CD1c-positive myeloid dendritic cell (primary cell): ENCODE results near the gene MRPL49.
"Not testable (repeated sequence)": the region's sequence is repeated elsewhere in the genome, so short reads cannot be mapped to it uniquely, and the experiment has no call there.

Source experiments
- DNase-seq: peaks from one replicate; pipeline ENCODE4 v3.0.0-alpha.2; 2016; ENCODE audit errors: extremely low spot score

MRPL49 gene

DNA sequence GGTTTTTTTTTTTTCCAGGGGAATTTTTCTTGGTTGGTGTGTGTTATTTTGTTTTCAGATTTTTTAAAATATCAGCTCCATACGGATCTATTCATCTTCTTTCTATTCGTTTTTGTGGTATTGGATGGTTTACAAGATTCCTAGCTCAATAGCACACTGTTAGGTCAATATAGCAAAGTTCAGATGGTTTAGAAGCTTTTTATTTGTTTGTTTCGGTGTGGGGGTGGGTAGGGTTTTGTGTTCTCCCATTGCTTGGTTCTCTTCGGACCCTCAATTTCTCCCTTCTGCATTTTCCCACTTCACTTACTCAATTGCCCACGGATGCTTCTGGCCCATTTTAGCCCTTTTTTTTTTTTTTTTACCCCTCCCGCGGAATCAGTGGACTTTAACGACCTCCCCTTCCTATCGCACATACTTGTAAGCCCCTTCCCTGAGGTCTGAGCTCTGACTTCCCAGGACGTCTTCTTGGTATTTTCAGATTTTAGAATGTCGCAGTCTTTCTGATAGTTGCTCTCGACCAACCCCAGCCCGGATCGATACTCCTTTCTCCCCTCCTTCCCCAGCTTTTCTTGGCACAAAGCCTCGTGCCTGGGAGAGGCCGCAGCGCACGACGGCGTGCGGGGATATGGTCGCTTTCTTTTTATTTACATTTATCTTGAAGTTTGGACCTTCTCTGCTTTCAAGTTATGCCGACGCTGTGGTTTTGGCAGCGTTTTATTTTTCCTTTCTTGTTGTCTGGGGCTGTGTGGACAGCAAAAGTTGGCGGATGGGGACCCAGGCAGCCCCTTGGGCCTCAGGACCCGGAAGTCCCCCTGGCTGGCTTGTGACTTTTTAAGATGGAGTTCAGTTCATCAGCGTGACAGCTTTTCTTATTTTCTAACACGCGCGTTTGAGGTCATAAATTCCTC, 43.5 kb downstream of the MRPL49 start:
- no peak for DNase-seq

- DNase-seq: no peak
These were observed 44.8 kb downstream of the MRPL49 start for GRCh38 chr11:65166893-65167292.

DNA sequence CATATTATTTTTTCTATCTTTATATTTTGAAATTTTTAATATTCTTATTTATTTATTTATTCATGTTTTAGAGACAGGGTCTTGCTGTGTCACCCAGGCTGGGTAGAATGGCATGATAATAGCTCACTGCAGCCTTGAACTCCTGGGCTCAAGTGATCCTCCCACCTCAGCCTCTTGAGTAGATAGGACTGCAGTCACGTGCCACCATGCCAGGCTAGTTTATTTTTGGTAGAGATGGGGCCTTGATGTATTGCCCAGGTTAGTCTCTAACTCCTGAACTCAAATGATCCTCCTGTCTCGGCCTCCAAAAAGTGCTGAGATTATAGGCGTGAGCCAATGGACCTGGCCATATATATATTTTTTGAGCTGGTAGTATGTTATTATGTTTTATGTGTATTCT, 45.5 kb downstream of the MRPL49 start:
- no peak for DNase-seq

- DNase-seq: no peak
These were observed 47.1 kb downstream of the MRPL49 start for GRCh38 chr11:65169164-65169641.

DNA sequence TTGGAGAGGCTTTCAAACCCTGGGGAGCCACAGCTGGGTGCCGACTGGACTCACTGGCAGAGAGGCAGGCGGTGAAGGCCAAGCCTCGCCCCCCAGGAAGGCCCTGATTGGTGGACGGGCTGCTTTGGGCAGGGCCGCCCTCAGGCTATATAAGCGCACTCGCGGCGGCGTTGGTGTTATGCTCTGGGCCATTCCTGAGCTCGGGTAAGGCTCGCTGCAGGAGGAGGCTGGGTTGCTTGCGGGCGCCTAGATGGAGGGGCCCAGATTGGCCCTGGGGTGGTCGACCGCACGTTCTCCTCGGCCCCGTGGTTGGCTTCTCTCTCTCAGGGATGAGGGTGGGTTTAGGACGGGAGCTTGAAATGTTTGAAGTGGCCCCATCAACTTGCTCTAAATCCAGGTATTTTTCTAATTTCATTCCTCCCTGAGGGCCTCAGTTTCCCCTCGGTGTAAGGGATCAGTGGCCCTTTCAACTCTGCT, 48.0 kb downstream of the MRPL49 start, which contains the start of gene SPDYC:
SPDYC (plus strand) TSS at position 176 of the 477 bp plus-strand sequence. CDS start 1,125 bp downstream, outside the sequence.
- DNase-seq: no peak

GRCh38 chr11:65172600-65172999, 50.5 kb downstream of the MRPL49 start:
- DNase-seq: no peak

DNA sequence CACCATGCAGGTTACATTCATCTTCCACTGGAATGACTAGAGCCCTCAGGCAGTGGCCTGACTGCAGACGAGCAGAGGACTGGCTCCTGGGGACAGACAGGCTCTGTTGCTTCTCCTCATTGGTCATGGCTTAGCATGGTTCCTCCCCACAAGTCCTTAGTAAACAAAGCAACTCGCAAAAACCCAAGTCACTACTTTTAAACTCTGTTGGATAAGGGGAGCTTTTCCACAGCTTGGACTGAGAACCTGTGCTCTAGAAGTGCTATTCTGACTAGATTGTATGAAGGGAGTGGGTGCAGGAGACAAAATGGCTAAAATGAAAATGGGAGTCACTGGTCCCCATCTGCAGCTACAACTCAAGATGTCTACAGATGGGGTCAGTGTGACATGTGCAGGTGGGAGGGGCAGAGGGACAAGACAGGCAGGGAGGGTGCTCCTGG, 52.5 kb downstream of the MRPL49 start:
- not testable (repeated sequence) for DNase-seq
